ENCODE results near the gene HIBADH.

Gene HIBADH

GRCh38 chr7:27487509-27487908 is 175.2 kb downstream of the HIBADH start:
- Mint-ChIP-seq H3K9me3 (no peaks in the 10 kb centered on the region), H3K4me1 (peaks cover 6% of the 10 kb centered on the region), H3K27me3 (peaks cover 3% of the 10 kb centered on the region), H3K4me3 (no peak overlapping the region), H3K36me3 (no peaks in the 10 kb centered on the region), H3K27ac (no peak overlapping the region)

- no peak overlapping the region for H3K27ac Mint-ChIP-seq
- no peak overlapping the region for H3K4me3 Mint-ChIP-seq
- no peaks in the 10 kb centered on the region for H3K36me3 Mint-ChIP-seq
- no peaks in the 10 kb centered on the region for H3K9me3 Mint-ChIP-seq
- H3K27me3 Mint-ChIP-seq: peaks cover 3% of the 10 kb centered on the region
- H3K4me1 Mint-ChIP-seq: no peaks in the 10 kb centered on the region
These were observed 178.2 kb downstream of the HIBADH start for GRCh38 chr7:27484451-27484850.

- H3K27ac Mint-ChIP-seq: no peak overlapping the region
- no peak overlapping the region for H3K4me3 Mint-ChIP-seq
- no peaks in the 10 kb centered on the region for H3K36me3 Mint-ChIP-seq
- no peaks in the 10 kb centered on the region for H3K9me3 Mint-ChIP-seq
- H3K27me3 Mint-ChIP-seq: no peaks in the 10 kb centered on the region
- no peaks in the 10 kb centered on the region for H3K4me1 Mint-ChIP-seq
These were observed 180.5 kb downstream of the HIBADH start for GRCh38 chr7:27482219-27482618.

GRCh38 chr7:27478556-27478955 is 184.1 kb downstream of the HIBADH start:
- no peak overlapping the region for H3K4me3 Mint-ChIP-seq
- no peaks in the 10 kb centered on the region for H3K36me3 Mint-ChIP-seq
- H3K27ac Mint-ChIP-seq: no peak overlapping the region
- no peaks in the 10 kb centered on the region for H3K9me3 Mint-ChIP-seq
- no peaks in the 10 kb centered on the region for H3K4me1 Mint-ChIP-seq
- no peaks in the 10 kb centered on the region for H3K27me3 Mint-ChIP-seq

GRCh38 chr7:27478084-27478483 is 184.6 kb downstream of the HIBADH start:
- Mint-ChIP-seq H3K9me3 (no peaks in the 10 kb centered on the region), H3K4me3 (no peak overlapping the region), H3K27me3 (no peaks in the 10 kb centered on the region), H3K36me3 (no peaks in the 10 kb centered on the region), H3K27ac (no peak overlapping the region), H3K4me1 (no peaks in the 10 kb centered on the region)

- Mint-ChIP-seq H3K36me3 (no peaks in the 10 kb centered on the region), H3K27ac (no peak overlapping the region), H3K4me3 (no peak overlapping the region), H3K27me3 (no peaks in the 10 kb centered on the region), H3K9me3 (no peaks in the 10 kb centered on the region), H3K4me1 (no peaks in the 10 kb centered on the region)
These were observed 186.2 kb downstream of the HIBADH start for GRCh38 chr7:27476493-27476892.

Data from activated naive CD4-positive, alpha-beta T cell treated with anti-CD3 and anti-CD28 coated beads, Interleukin-2, amount 50 U/mL, for 24 hours (primary cell).